ENCODE data around the gene C9orf40.

Gene C9orf40

DNA sequence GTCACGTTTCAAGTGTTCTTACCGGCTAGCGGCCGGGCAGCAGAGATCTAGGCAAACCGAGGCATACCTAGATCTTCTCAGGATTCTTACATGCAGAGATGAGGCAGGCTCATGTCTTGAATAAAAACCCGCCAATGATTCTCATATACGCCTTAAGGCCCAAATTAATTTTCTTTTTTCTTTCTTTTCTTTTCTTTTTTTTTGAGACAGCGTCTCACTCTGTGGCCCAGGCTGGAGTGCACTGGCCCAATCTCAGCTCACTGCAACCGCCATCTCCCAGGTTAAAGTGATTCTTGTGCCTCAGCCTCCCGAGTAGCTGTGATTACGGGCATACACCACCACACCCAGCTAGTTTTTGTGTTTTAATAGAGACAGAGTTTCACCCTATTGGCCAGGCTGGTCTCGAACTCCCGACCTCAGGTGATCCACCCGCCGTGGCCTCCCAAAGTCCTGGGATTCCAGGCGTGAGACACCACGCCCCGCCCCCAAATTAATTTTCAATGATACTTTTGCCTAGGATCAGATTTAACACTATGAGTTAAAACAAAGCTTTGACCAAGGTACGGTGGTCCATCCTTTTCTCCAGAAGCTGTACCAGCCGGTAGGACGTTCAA is 1.5 kb downstream of the C9orf40 start:
- TF ChIP-seq, protein P1, sequence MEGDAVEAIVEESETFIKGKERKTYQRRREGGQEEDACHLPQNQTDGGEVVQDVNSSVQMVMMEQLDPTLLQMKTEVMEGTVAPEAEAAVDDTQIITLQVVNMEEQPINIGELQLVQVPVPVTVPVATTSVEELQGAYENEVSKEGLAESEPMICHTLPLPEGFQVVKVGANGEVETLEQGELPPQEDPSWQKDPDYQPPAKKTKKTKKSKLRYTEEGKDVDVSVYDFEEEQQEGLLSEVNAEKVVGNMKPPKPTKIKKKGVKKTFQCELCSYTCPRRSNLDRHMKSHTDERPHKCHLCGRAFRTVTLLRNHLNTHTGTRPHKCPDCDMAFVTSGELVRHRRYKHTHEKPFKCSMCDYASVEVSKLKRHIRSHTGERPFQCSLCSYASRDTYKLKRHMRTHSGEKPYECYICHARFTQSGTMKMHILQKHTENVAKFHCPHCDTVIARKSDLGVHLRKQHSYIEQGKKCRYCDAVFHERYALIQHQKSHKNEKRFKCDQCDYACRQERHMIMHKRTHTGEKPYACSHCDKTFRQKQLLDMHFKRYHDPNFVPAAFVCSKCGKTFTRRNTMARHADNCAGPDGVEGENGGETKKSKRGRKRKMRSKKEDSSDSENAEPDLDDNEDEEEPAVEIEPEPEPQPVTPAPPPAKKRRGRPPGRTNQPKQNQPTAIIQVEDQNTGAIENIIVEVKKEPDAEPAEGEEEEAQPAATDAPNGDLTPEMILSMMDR (IDR thresholded peaks at IDR 0.05; ENCODE audit: insufficient read depth, low read length, poor library complexity, severe bottlenecking), result no peak
- DNase-seq (ENCODE audit: extremely low read depth, insufficient read length), result no peak
- Histone ChIP-seq H3K4me3 (replicated peaks; ENCODE audit: low read depth, low read length) (peak overlapping the region; percentile 99), H3K36me3 (ENCODE audit: control insufficient read depth, insufficient read depth, low read length) (no peaks in the 10 kb centered on the region), H3K27me3 (replicated peaks; ENCODE audit: control insufficient read depth, insufficient read depth, low read length) (no peaks in the 10 kb centered on the region)

DNA sequence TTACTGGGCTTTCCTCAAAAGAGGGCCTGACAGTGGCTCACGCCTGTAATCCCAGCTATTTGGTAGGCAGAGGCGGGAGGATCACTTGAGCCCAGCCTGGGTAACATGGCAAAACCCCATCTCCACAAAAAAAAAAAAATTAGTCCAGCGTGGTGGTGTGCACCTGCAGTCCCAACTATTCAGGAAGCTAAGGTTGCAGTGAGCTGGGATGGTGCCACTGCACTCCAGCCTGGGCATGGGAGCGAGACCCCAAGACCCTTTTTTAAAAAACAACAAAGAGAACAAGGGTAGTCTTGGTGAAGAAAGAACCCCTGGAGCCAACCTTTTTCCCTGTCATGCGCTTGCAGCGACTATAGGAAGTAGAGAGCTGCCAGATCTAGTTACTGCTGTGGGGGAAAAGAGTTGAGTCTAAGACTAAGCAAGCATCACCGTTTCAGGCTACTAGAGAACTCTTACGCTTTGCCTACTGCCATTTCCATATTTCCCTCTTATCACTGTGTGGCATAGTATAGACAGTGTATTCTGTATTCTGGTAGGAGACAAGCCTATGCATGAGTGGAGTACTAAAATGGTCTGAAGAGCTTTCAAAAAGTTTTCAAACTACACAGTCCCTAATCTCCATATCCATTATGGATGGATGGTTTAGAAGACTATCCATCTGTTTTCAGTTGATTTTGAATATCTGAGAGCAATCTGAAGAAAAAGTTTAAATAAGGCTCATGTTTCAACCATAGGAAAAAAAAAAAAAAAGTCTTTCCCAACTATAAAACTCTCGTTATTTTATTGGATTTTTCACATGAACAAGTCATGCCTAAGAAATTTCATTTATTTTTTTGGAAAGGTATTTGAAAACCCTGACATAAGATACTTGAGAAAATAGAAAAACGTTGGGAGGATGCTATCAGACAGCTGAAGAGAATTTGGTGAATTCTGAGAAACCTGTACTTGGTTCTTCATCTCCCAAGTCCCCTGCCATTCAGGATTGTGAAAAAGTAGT is 2.6 kb downstream of the C9orf40 start:
- Histone ChIP-seq H3K27me3 (replicated peaks; ENCODE audit: control insufficient read depth, insufficient read depth, low read length) (no peaks in the 10 kb centered on the region), H3K36me3 (ENCODE audit: control insufficient read depth, insufficient read depth, low read length) (no peaks in the 10 kb centered on the region), H3K4me3 (replicated peaks; ENCODE audit: low read depth, low read length) (no peak overlapping the region)
- TF ChIP-seq, protein P1 (IDR thresholded peaks at IDR 0.05; ENCODE audit: insufficient read depth, low read length, poor library complexity, severe bottlenecking), result no peak
- DNase-seq (ENCODE audit: extremely low read depth, insufficient read length), result no peak

DNA sequence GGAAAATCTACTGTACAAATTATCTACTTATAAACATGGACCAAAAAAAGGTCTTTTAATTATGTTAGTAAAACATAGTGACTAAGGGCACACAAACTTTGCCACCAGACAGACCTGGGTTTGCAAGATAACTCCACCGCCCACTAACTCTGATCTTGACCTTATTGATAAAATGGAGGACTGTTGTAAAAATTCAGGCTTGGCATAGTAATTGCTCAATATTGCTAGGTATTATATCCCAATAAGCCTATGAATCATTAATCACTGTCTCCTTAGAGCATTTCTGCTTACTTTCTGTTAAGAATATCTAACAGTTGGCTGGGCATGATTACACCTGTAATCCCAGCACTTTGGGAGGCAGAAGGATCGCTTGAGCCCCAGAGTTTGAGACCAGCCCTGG is 3.8 kb downstream of the C9orf40 start:
- Histone ChIP-seq H3K36me3 (ENCODE audit: control insufficient read depth, insufficient read depth, low read length) (no peaks in the 10 kb centered on the region), H3K27me3 (replicated peaks; ENCODE audit: control insufficient read depth, insufficient read depth, low read length) (no peaks in the 10 kb centered on the region), H3K4me3 (replicated peaks; ENCODE audit: low read depth, low read length) (no peak overlapping the region)
- no peak for DNase-seq (ENCODE audit: extremely low read depth, insufficient read length)
- TF ChIP-seq, protein P1 (IDR thresholded peaks at IDR 0.05; ENCODE audit: insufficient read depth, low read length, poor library complexity, severe bottlenecking), result no peak

DNA sequence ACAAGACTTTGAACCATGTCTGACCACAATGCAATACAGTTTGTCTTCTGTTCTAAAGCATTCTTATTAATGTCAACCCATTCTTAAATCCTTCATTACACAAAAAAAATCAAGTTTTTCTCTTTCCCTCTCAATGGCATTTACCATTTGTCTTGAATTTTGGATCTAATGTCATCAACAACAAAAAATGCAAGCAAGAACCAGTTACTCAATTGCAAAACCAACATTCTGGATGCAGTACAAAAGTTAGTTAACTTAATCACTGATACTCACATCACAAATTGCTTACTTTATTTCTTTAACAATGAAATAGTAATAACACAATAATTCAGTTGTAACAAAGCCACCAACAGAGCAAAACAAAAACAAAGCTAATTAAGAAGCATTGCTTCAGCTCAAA is 6.0 kb downstream of the C9orf40 start:
- H3K36me3 ChIP-seq (ENCODE audit: control insufficient read depth, insufficient read depth, low read length), result no peaks in the 10 kb centered on the region
- no peak for DNase-seq (ENCODE audit: extremely low read depth, insufficient read length)
- no peaks in the 10 kb centered on the region for H3K27me3 ChIP-seq (replicated peaks; ENCODE audit: control insufficient read depth, insufficient read depth, low read length)
- no peak overlapping the region for H3K4me3 ChIP-seq (replicated peaks; ENCODE audit: low read depth, low read length)
- TF ChIP-seq, protein P1 (IDR thresholded peaks at IDR 0.05; ENCODE audit: insufficient read depth, low read length, poor library complexity, severe bottlenecking), result no peak

DNA sequence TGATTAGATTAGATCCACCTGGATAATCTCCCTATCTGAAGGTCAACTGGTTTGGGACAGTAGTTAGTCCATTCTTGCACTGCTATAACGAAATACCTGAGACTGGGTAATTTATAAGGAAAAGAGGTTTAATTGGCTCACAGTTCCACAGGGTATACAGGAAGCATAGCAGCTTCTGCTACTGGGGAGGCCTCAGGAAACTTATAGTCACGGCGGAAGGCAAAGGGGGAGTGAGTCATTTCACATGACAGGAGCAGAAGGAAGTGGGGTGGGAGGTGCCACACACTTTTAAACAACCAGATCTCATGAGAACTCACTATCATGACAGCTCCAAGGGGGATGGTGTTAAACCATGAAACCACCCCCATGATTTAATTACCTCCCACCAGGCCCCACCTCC is 9.9 kb downstream of the C9orf40 start:
- DNase-seq (ENCODE audit: extremely low read depth, insufficient read length), result no peak
- Histone ChIP-seq H3K36me3 (ENCODE audit: control insufficient read depth, insufficient read depth, low read length) (no peaks in the 10 kb centered on the region), H3K27me3 (replicated peaks; ENCODE audit: control insufficient read depth, insufficient read depth, low read length) (no peaks in the 10 kb centered on the region), H3K4me3 (replicated peaks; ENCODE audit: low read depth, low read length) (no peak overlapping the region)
- TF ChIP-seq, protein P1 (IDR thresholded peaks at IDR 0.05; ENCODE audit: insufficient read depth, low read length, poor library complexity, severe bottlenecking), result no peak
